Calu3 (cell line): ENCODE measurements around the gene P3H4. TPM values are rescaled to one million over a fixed set of nuclear protein-coding genes. Genes with fewer than 3 reads are reported as not detected.
A peak's percentile ranks its signal among the peaks of the same experiment; 100 is the strongest.

Experiments used
- BruUV-seq: library from RNA; stranded (reverse); fragments of 400-500 nt; replicated peaks from 2 replicates; lab custom pipeline; 2021; lab: Mats Ljungman, UMichigan
- CTCF ChIA-PET: fragments of 300-600 bp; sonication (Branson Sonifier 250); formaldehyde crosslinking; loops from one replicate; lab custom pipeline; 2022; ENCODE audit warnings: antibody characterized with exemption; lab: Charles Lee
- DNase-seq: peaks from one replicate; pipeline ENCODE4 v3.0.0; 2022
- H3K27ac Mint-ChIP-seq: one replicate; pipeline ENCODE4 v1.8.0; 2022; ENCODE audit warnings: mixed read lengths; ENCODE audit not compliant: unreplicated experiment
- H3K27me3 Mint-ChIP-seq: one replicate; pipeline ENCODE4 v1.8.0; 2022; ENCODE audit warnings: mixed read lengths; ENCODE audit not compliant: unreplicated experiment
- H3K36me3 Mint-ChIP-seq: one replicate; pipeline ENCODE4 v1.8.0; 2022; ENCODE audit warnings: mild to moderate bottlenecking, moderate library complexity, mixed read lengths; ENCODE audit not compliant: insufficient read depth, unreplicated experiment
- H3K4me1 Mint-ChIP-seq: one replicate; pipeline ENCODE4 v1.8.0; 2022; ENCODE audit warnings: mild to moderate bottlenecking, low read depth, mixed read lengths; ENCODE audit not compliant: unreplicated experiment
- H3K4me3 Mint-ChIP-seq: one replicate; pipeline ENCODE4 v1.8.0; 2022; ENCODE audit warnings: mild to moderate bottlenecking, low read depth, moderate library complexity, mixed read lengths; ENCODE audit not compliant: unreplicated experiment
- H3K9me3 Mint-ChIP-seq: one replicate; pipeline ENCODE4 v1.8.0; 2022; ENCODE audit warnings: low read depth, mixed read lengths; ENCODE audit not compliant: unreplicated experiment
- CTCF ChIP-seq: fragments of 200-600 bp; IDR thresholded peaks from one replicate; pipeline ENCODE4 v1.8.0; 2022; ENCODE audit warnings: antibody characterized with exemption; ENCODE audit not compliant: unreplicated experiment
- intact Hi-C: fragments of 100-400 bp; cut with micrococcal nuclease; formaldehyde crosslinking; loops from one replicate; pipeline ENCODE4 v1.10.0; 2022; ENCODE audit not compliant: unreplicated experiment
- total RNA-seq: library from RNA; stranded (reverse); gene quantifications from 2 replicates; pipeline ENCODE4 v1.2.3, GENCODE V29; 2022

Gene P3H4
- total RNA-seq, 1 experiment from 2014 or later = 19.9 TPM

GRCh38 chr17:41766135-41766534 is 45.6 kb downstream of the P3H4 start:
- Mint-ChIP-seq H3K9me3 (no peaks in the 10 kb centered on the region), H3K27ac (no peak overlapping the region), H3K27me3 (no peaks in the 10 kb centered on the region), H3K4me1 (peaks cover 9% of the 10 kb centered on the region), H3K4me3 (no peak overlapping the region), H3K36me3 (peaks cover 100% of the 10 kb centered on the region)
- BruUV-seq = no TSS peak
- intact Hi-C loops = no loop called here
- CTCF ChIA-PET = interaction anchor here (0.7 kb wide), 4 partner anchors 18 to 878 kb away, joined by 3 to 5 read pairs (median 4); no protein-coding TSS in a partner anchor
- TF ChIP-seq CTCF = no peak
- DNase-seq = no peak

- Mint-ChIP-seq H3K27me3 (no peaks in the 10 kb centered on the region), H3K4me3 (no peak overlapping the region), H3K27ac (peak overlapping the region; percentile 16), H3K4me1 (peaks cover 8% of the 10 kb centered on the region), H3K36me3 (peaks cover 100% of the 10 kb centered on the region), H3K9me3 (no peaks in the 10 kb centered on the region)
- intact Hi-C loops = no loop called here
- CTCF ChIA-PET = interaction anchor here (1.6 kb wide), 1 partner anchor 23 kb away, joined by 6 read pairs; the partner anchor contains the start of gene JUP
- BruUV-seq = no TSS peak
- no peak for DNase-seq
- no peak for TF ChIP-seq CTCF
These were observed 48.4 kb downstream of the P3H4 start for GRCh38 chr17:41763327-41763726.

GRCh38 chr17:41762841-41763240 is 48.9 kb downstream of the P3H4 start:
- CTCF ChIA-PET = interaction anchor here (0.8 to 1.1 kb wide), 3 partner anchors 15 to 24 kb away, joined by 3 to 6 read pairs (median 4); partner anchors contain the start of gene JUP
- Mint-ChIP-seq H3K27me3 (no peaks in the 10 kb centered on the region), H3K9me3 (no peaks in the 10 kb centered on the region), H3K4me3 (no peak overlapping the region), H3K36me3 (peaks cover 100% of the 10 kb centered on the region), H3K27ac (peak overlapping the region; percentile 16), H3K4me1 (peaks cover 6% of the 10 kb centered on the region)
- no peak for DNase-seq
- TF ChIP-seq CTCF = no peak
- no TSS peak for BruUV-seq
- intact Hi-C loops = no loop called here

GRCh38 chr17:41762391-41762790 is 49.4 kb downstream of the P3H4 start:
- H3K27ac Mint-ChIP-seq = peak overlapping the region; percentile 16
- no peak for DNase-seq
- H3K4me3 Mint-ChIP-seq = no peak overlapping the region
- intact Hi-C loops = no loop called here
- H3K9me3 Mint-ChIP-seq = no peaks in the 10 kb centered on the region
- BruUV-seq = no TSS peak
- peaks cover 2% of the 10 kb centered on the region for H3K4me1 Mint-ChIP-seq
- CTCF ChIA-PET = interaction anchor here (0.7 to 1.1 kb wide), 4 partner anchors 15 to 24 kb away, joined by 3 to 6 read pairs (median 4); partner anchors contain the start of gene JUP
- TF ChIP-seq CTCF = no peak
- H3K27me3 Mint-ChIP-seq = no peaks in the 10 kb centered on the region
- H3K36me3 Mint-ChIP-seq = peaks cover 100% of the 10 kb centered on the region
